Measurements from ENCODE around the gene CIP2A. TPM values are rescaled to one million over a fixed set of nuclear protein-coding genes. Genes with fewer than 3 reads are reported as not detected.

The CIP2A gene
- total RNA-seq, 2 experiments from 2014 or later: 50.1 to 50.9 TPM

DNA sequence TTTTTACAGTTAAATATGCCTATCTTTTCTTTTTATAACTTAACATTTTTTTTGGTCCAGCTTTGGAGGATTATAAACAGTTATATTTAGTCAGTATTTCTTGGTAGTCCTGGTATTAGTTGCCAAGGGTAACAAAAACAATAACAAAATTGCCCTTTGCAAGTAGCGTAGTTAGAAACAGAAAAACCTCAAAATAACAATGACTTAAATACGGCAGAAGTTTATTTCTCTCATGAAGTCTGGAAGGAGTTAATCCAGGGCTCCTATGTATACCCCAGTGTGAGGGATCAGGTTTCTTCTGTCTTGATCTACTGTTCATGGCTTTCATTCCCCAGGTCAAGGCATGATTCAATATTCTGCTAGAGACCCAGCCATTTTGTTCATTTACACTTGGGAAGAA, 64.7 kb downstream of the CIP2A start:
- POLR2A ChIA-PET: no interaction called here
- CTCF ChIA-PET: no interaction called here

DNA sequence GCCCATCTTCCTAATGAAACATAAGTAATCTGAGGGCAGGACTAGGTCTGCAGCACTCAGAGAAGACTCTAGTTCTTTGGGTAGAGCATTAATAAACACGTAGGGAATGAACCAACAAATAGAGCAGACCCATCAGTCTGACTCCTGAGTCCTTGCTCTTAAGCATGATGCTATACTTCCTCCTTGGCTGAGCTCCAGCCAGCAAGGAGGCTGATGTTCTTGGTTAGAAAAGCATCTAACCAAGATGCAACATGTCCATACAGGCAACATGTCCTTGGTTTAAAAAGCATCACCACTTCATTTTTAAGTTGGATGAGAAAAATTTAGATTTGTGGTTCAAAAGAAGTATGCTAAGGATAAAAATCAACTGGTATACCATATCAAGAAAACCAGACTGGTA, 70.3 kb downstream of the CIP2A start:
- CTCF ChIA-PET: no interaction called here
- POLR2A ChIA-PET: no interaction called here

DNA sequence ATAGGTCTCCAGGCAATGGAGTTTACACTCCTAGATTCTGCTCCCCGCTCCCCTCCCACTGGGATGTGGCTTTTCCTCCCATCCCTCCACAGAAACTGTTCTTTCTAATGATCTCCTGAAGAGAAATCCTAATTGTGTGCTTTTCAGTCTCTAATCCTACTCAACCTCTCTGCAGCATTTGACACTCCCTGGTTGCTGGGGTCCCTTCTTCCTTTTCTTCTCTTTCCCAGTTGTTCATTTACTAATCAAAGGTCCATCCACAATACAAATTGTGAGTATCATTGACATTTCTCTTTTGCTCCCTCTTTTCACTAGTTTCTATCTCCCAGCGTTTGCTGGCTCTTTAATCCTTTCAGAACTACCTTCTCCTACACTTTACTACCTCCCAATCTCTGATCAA, 72.4 kb downstream of the CIP2A start:
- ChIA-PET POLR2A (no interaction called here), CTCF (no interaction called here)

DNA sequence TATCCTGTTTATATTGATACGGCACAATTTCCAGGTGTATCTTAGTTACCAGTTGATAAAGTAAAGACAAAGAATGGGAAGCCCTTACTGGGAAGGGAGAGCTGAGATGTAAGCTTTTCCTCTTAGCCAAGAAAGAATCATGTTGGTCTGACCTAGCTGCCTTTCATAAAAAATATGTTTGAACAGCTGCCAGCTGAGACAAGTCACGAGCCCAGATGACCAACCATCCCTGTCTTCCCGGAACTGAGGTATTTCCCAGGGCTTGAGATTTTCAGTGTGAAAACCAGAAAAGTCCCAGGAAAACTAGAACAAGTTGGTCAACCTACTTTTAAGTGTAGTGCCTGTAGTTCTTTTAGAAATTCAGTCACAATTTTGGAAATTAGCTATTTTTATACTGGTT, 75.3 kb downstream of the CIP2A start:
- CTCF ChIA-PET: no interaction called here
- POLR2A ChIA-PET: no interaction called here

DNA sequence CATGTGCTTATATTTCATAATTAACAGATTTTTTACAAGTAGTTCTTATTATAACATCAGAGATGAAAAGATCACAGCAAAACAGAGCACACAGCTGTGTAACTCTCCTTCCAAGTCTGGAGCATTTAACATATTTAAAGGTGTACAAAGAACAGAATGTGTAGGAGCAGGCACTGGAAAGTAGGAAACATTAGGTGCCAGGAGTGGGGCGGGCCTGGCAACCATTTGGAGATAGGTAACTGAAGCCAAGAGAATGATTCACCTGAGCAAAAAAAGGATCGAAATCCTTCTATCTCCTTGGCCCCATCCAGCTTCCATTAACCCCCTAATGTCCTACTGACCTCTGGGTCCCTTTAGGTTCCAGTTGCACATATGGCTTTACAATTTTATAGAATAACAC, 76.6 kb downstream of the CIP2A start:
- POLR2A ChIA-PET: no interaction called here
- CTCF ChIA-PET: no interaction called here

DNA sequence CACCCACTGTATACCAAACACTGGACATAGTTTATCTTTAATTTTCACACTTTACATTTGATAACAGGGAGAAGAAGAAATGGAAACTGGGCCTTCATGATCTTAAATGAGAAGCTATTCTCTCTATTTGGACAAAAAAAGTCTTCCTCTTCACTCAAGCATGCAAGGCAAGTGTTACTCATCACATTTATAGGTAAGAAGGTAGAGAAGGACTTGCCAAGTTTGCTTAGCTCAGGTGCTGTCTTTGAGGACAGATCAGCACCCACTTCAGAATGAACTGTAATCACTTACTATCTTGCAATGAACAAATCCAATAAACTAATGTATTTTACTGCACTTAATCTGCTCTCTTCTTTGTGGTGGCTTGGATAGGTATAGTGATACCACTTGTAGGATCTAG, 77.7 kb downstream of the CIP2A start:
- CTCF ChIA-PET: no interaction called here
- POLR2A ChIA-PET: no interaction called here

DNA sequence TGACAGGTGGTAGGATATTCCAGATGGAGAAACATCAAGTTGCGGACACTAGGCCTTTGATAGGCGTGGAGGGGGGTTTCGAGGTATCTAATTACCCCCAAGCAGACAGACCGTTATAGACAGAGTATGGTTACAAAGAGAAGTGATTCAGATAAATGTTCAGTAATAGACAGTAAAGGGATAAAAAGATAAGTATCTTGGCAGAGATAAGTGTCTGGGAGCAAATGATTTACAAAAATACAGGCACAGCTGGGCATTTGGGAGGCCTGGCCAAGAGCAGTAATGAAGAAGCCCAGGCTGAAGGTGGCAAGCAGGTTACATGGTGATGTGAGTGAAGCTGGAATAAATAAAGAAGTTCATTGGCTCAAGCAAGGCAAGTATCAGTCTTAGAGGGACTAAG, 78.2 kb downstream of the CIP2A start:
- POLR2A ChIA-PET: no interaction called here
- CTCF ChIA-PET: no interaction called here

DNA sequence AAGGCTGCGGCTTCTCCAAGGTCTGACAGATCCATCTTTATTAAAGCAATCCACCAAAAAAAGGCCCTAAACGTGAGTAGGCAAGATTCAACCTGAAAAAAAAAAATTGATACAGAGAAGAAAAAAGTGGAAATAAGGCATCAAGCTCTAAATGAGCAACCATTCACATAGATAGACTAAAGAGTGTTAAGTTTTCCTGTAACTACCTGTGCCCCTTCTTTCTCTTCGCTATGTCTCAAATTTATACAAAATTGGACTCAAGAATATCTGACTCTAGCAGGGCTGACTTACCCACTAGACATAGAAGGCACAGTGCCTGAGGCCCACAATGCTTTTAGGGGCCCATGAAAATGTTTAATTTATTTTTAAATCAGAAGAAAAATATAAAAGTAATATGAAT, 78.7 kb downstream of the CIP2A start, which contains the start of gene MYH15:
MYH15 (minus strand) TSS at position 101 of the 400 bp plus-strand sequence; CDS start at position 35, 66 bp downstream.
- ChIA-PET POLR2A (no interaction called here), CTCF (no interaction called here)

DNA sequence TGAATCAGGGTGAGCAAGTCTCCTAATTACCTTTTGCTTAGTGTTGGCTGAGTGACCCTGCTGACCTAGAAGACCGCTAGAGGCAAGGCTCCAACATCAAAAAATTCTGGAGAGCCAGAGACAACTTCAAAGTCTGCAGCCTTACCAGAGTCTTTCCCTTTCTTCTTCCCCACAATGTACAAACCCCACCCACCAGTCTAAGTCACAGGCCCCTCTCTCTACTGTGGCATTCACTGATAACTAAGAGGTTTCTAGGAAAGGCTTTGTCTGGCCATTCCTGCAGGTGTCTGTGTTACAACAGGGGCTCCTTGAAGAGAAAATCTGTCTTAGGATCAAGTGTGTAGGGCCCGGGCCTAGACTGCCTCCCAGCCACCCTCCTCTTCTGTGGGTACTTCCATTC, 79.4 kb downstream of the CIP2A start:
- ChIA-PET POLR2A (no interaction called here), CTCF (no interaction called here)

DNA sequence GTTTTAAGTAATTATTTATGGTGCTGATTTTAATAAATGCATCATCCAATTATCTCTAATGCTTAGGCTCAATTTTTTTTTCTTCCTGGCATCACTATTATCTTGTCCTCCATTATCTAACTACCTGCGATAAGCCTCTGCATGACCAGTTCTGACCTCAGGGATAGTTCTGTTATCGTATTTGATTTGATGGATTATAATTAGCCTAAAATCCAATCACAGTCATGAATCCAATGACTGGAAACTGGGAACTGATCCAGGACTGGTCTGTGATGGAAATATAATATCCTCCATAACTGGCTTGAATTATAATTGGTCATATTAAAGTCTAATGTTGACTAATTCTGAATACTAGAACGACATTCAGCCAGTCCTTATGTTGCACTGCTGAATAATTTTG, 80.0 kb downstream of the CIP2A start:
- POLR2A ChIA-PET: no interaction called here
- CTCF ChIA-PET: no interaction called here

DNA sequence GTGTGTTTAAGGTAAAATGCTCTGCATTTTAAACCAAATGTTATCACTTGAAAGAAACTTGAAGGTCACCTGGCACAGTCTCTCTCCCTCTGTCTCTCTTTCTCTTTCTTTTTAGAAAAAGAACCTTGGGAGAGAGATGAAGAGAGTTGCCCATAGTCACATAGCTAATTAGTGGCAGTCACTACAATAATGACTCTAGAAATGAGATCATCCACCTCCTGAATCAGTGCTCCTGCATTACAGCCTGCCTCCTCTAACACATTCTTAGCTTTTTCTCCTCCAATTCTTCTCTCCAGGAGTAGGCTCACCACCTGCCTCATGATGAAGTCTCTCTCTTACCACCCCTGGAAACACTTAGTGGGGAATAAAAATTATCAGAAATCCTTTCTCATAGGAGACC, 81.3 kb downstream of the CIP2A start:
- CTCF ChIA-PET: no interaction called here
- POLR2A ChIA-PET: no interaction called here

DNA sequence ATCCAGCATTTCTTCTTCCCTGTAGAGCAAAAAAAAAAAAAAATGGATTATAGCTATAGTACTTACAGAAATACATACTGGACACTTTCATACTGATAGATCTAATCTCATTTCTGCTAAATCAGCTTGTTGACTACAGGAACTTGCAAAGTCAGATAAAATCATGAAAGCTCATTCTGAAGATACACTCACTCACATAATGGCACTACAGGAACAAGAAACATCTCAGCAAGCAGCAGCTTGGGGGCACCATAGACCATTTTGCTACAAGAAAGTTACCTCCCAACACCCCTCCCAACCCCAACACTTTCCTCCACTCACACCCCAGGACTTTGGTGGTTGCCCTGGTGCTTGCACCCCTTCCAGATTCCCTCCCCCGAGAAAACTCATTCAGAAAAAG, 83.4 kb downstream of the CIP2A start:
- POLR2A ChIA-PET: no interaction called here
- CTCF ChIA-PET: interaction anchor here (1.3 kb wide), 1 partner anchor 47 kb away, joined by 3 read pairs; no protein-coding TSS in a partner anchor

DNA sequence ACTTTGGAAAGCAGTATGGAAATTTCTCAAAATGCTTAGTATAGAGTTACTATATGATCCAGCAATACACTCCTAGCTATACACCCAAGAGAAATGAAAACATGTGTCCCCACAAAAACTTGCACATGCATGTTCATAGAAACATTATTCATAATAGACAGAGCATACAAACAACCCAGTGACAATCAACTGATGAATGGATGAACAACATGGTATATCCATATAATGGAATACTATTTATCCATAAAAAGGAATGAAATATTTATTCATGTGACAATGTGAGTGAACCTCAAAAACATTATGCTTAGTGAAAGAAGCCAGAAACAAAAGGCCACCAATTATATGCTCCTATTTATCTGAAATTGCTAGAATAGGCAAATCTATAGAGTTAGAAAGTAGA, 85.5 kb downstream of the CIP2A start:
- ChIA-PET CTCF (no interaction called here), POLR2A (no interaction called here)

DNA sequence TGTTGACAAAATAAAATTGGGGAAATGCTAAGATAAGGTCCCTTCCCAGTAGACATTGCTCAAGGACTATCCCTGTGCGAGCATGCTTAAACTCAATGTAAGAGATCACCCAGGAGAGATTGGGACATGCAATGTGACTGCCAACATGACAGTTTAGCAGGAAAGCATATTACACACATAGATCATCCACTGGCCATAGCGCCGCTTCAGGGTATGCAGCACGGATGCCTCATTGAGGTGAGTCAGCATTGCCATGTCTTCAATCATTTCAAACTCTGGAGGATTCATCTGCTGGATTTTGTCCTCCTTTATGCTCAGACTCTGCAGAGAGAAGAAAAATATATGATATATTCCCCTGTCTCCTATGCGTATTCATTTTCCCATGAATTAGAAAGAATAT, 87.7 kb downstream of the CIP2A start:
- ChIA-PET CTCF (no interaction called here), POLR2A (no interaction called here)

DNA sequence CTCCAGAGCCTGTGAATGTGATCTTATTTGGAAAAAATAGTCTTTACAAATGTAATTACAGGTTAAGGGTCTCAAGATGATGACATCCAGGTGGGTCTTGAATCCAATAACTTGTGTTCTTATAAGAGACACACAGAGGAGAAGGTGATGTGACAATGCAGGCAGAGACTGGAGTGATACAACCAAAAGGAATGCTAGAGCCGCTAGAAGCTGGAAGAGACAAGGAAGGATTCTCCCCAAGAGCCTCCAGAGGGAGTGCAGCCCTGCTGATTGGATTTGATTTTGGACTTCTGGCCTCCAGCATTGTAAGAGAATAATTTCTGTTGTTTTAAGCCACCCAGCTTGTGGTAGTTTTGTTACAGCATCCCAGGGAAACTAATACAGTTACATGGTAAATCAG, 88.5 kb downstream of the CIP2A start:
- ChIA-PET CTCF (no interaction called here), POLR2A (no interaction called here)

Other genes starting within 250 kb of the CIP2A start
- under 1 TPM; 0.11 to 0.17 TPM for gene MYH15, start 78.8 kb downstream of the CIP2A start, total RNA-seq
- gene DZIP3, start 284 bp upstream of the CIP2A start, total RNA-seq: 10 to 100 TPM in 1 of 2 experiments, 1 to 10 TPM in 1; 8.7 to 10.4 TPM
- gene RETNLB, start 168.0 kb upstream of the CIP2A start, total RNA-seq: not detected
- gene TRAT1, start 233.3 kb upstream of the CIP2A start, total RNA-seq: 10 to 100 TPM; 21.7 to 23.5 TPM

Data from activated CD8-positive, alpha-beta memory T cell treated with anti-CD3 and anti-CD28 coated beads for 36 hours (primary cell).